GM21381 (cell line): ENCODE data around the gene LNX2.

Experiments used
- ATAC-seq: cut with Tn5 transposase; IDR thresholded peaks from one replicate; pipeline ENCODE4 v1.9.1; 2021; ENCODE audit warnings: mild to moderate bottlenecking, moderate library complexity; ENCODE audit not compliant: unreplicated experiment

The LNX2 gene

GRCh38 chr13:27516103-27516502 is 104.2 kb downstream of the LNX2 start:
- no peak for ATAC-seq

- ATAC-seq = no peak
These were observed 110.2 kb downstream of the LNX2 start for GRCh38 chr13:27510082-27510481.

GRCh38 chr13:27508802-27509201 is 111.5 kb downstream of the LNX2 start:
- ATAC-seq = no peak

GRCh38 chr13:27505792-27506191 is 114.5 kb downstream of the LNX2 start:
- ATAC-seq = no peak

- ATAC-seq = no peak
These were observed 115.5 kb downstream of the LNX2 start for GRCh38 chr13:27504868-27505194.

GRCh38 chr13:27504128-27504867 is 116.0 kb downstream of the LNX2 start:
- no peak for ATAC-seq

- no peak for ATAC-seq
These were observed 119.4 kb downstream of the LNX2 start for GRCh38 chr13:27500806-27501534.

- no peak for ATAC-seq
These were observed 122.6 kb downstream of the LNX2 start for GRCh38 chr13:27497563-27498230.

GRCh38 chr13:27496536-27497273 is 123.6 kb downstream of the LNX2 start:
- no peak for ATAC-seq

- ATAC-seq = no peak
These were observed 124.3 kb downstream of the LNX2 start for GRCh38 chr13:27496006-27496405.
